HG02588 (cell line): ENCODE data around the gene OLA1.

Experiments used
- ATAC-seq: cut with Tn5 transposase; IDR thresholded peaks from one replicate; pipeline ENCODE4 v1.9.1; 2021; ENCODE audit warnings: mild to moderate bottlenecking, moderate library complexity; ENCODE audit not compliant: unreplicated experiment

The OLA1 gene

DNA sequence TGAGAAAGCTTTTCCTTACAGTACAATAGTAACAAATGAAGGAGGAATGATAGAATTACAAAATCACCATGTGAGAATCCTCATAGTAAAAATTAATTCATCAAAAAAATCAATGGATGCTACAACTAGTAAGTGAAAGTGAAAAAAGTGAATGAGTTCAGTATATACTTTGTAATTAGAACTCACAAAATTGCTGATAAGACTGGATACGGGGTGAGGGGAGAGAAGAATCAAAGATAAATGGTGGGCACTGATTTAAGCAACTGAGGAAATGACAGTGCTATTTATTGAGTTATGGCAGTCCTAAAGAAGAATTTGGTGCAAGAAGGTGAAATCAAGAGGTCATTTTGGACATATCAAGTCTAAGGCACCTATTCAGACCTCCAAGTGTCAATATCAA lies 20.6 kb downstream of the OLA1 start:
- no peak for ATAC-seq

DNA sequence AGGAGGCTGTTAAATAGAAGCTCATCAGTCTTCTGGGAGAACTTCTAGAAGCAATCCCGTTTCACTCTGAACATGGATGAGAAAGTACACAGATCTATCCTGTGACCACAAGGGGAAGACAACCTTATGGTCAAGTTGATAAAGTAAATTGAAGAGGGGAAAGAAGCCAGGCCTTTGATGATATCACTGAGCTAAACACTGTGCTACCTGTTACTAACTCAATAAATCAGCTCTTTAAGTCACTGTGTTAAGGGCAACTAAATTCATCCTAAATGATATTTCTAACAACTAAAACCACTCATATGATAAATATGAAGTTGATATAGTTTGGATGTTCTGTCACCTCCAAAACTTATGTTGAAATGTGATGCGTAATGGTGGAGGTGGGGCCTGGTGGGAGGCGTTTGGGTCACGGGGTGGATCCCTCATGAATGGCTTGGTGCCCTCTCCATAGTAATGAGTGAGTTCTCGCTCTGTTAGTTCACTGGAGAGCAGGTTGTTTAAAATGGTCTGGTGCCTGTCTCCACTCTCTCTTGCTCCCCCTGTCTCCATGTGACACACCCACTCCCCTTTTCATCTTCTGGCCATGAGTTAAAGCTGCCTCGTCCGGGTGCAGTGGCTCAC lies 23.6 kb downstream of the OLA1 start:
- ATAC-seq, result no peak

DNA sequence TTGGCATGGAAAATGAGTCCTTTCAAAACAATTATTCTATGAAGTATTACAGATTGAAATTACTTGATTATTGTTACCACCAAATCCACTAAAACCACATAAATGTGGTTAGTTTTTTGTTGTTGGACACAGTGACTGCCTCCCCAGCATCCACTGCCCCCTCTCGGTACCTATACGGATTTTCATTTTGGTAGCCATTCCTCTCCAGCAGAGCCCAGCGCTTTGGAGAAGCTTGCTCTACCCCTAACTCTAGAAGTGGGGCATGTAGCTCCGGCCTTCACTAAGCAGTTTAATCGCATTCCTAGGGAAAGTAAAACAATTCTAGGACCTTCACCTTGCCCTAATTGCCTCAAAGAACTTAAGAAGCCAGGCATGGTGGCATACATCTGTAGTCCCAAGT lies 24.2 kb downstream of the OLA1 start:
- ATAC-seq, result no peak

DNA sequence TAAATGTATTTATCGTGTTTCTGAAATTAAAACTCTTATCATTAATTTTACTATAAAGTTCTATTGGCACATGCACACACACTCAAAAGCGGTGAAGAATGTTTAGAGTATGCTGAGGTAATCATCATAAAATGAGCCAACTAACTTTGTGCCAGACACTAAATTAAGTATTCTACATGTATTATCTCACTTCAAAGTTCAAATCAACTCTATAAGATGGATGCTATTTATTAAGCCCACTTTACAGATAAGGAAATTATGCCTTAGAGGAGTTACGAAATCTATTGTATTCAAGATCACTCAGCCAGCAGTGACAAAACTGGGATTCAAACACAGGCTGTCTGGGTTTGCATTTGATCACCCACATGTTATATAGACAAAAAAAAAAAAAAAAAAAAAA lies 24.9 kb downstream of the OLA1 start:
- ATAC-seq, result no peak

DNA sequence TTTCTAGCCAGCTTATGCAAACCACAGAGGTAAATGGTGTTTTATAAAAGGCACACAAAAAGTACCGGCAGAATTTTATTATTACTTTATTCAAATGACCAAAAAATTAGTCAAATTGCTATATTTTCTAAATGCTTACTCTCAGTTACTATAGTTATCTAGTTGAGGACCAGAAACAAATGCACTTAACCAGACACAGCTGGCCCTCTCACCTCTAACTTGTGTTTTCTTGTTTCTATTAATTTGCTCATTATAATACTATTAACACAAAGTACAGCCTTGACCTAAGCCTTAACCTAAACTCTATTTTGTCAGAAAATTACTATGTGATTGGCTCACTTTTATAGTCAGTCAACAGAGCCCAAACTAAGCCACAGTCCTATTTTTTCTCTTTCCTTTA lies 26.2 kb downstream of the OLA1 start:
- ATAC-seq, result no peak

DNA sequence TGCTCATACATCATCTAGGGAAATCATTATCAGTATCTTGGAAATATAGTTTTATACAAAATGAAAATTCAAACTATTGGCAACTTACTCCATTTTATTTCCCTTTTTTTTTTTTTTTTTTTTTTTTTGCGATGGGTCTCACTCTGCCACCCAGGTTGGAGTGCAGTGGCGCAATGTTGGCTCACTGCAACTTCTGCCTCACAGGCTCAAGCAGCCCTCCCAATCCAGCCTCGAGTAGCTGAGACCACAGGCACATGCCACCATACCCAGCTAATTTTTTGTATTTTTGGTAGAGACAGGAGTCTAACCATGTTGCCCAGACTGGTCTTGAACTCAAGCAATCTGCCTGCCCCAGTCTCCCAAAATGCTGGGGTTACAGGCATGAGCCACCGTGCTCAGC lies 29.0 kb downstream of the OLA1 start:
- no peak for ATAC-seq

DNA sequence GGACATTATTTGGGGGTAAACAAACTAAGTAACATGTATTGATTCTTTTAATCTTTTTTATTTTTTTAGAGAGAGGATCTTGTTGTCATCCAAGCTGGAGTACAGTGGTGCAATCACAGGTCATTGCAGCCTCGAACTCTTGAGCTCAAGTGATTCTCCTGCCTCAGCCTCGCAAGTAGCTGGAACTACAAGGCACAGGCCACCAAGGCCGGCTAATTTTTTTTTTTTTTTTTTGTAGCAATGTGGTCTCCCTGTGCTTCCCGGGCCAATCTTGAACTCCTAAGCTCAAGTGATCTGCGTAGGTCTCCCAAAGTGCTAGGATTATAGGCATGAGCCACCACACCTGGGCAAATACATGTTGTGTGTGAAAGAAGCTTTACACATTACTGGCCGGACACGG lies 29.6 kb downstream of the OLA1 start:
- no peak for ATAC-seq

DNA sequence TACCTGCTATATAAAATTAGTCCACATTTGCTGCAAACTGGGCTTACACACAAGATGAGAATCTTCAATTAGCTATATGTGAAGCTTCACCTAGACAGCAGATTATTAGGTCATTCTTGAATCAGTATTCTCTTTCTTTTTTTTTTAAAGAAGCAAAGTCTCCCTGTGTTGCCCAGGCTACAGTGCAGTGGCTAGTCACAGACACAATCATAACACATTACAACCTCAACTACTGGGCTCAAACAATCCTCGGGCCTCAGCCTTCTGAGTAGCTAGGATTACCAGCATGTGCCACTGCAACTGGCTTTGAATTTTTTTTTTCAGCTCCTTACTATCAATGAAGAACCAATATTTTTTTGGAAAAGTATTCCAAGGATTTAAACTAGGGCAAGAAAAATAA lies 30.5 kb downstream of the OLA1 start:
- ATAC-seq, result no peak

DNA sequence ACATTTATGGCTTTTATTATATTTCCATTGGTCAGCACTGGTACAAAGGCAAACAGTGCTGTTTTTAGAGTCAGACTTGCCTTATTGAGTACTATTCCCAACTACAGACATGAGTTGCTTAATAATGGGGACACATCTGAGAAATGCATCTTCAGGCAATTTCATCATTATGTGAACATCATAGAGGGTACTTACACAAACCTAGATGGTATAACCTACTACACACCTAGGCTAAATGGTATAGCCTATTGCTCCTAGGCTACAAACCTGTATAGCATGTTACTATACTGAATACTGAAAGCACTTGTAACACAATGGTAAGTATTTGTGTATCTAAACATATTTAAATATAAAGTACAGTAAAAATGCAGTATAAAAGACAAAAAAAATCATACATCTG lies 36.4 kb downstream of the OLA1 start:
- ATAC-seq, result no peak

DNA sequence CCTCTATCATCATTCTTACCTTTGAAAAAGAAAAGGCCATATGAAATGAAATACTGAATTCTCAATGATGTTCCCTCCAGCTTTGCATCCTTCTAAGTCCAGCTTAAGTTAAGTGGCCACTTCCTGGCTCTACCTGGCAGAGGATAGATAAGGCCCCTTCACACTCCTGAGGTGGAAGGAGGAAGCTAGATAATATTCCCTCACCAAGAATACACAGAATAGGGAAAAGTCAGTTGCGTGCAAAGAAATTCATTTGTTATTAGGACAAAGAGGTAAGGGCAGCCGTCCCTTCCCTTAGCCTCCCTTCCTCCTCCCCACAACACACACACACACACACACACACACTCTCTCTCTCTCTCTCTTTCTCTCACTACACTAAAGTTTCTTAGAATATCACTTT lies 37.5 kb downstream of the OLA1 start:
- ATAC-seq, result no peak

DNA sequence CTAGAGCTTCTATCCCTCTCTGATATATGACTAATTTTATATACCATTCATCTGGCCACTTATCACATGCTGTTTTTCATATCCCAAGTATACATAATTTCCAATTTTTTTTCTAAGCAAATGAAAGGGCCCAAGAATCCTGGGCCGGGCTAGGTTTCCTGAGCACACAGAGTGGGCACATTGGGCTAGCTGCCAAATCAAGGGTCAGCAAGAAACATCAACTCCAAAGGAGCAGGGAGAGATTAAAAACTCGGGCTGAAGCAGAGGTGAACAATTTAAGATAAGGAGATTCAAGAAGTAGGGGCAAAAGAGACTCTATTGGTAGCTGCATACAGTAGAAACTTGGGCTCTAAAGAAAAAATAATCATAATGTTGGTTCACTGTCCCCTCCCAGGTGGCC lies 39.0 kb downstream of the OLA1 start:
- ATAC-seq, result no peak

DNA sequence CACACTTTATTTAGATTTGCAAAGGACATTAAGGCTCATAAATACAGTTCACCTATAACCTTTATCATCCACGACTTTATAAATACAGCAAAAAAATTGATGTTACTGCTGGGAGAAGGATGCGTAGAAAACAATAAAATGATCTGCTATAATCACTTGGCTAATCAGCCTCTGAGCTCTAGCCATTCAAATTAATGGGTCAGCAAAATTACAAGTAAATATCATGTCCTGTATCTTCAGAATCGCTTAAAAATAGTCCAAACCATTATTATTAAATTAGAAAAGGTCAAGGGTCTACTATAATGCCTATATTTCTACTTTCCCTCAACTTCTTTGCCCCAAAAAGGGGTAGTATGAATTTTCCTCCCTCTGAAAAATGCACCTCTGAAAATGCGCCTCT lies 40.3 kb downstream of the OLA1 start:
- ATAC-seq, result no peak

DNA sequence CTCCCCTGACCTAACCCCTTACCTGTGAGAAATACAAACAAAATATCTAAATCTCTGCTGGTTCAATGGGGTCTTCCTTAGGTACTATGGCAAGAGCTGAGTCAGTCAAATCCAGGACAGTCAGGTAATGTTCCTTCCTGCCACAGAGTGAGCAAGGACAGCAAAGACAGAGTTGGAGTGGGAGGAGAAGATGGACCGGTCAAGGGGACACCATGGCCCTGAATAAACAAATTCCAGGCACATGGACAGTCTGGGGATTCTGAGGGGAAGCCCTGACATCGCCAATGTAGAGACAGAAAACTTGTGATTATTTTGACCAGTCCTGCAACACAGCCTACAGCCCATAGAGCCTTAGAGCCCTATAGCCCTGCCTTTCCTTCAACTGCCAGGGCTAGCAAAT lies 42.8 kb downstream of the OLA1 start:
- no peak for ATAC-seq

DNA sequence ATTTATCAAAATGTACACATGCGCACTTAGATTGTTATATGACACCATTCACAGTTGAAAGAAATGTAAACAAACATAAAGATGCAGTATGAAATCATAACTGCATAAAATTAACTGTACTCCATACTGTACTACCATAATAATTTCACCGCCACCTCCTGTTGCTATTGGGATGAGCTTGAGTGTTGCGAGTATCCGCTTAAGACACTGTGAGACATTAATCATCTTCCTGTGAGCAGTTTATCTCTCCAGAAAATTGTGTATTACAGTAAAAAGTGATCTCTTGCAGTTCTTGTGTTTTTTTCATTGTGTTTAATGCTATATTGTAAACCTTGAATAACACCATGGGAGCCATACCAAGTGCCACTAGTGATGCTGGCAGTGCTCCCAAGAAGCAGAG lies 46.1 kb downstream of the OLA1 start:
- no peak for ATAC-seq

DNA sequence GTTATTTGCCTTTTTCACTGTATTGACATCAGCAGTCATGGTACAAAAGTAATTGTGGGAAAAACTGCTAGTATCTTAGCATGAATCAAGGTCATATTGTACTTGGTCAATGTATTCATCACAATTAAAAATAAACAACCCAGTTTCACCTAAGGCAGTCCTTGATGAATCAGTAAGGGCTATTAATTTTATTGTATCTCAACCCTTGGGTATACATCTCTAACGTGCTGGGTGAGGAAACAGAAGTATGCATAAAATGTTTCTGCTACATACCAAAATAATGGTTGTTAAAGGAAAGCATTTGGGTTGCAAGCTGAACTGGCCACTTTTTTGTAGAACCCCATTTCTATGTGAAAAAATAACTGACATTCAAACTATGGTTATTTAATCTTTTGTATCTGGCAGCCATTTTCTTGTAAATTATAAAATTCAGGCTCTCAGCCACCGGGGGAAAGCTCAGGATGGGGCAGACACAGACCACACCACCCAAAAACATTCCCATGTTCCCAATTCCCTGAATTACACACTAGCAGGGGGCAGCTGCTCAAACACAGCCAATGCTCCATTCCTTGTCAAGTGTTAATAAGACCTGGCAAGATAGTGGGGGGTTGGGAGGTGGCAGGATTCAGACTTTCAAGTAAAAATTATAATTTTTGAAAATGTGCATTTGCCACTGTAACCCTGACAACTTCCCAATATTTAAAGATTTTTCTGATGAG lies 49.3 kb downstream of the OLA1 start:
- ATAC-seq, result no peak

DNA sequence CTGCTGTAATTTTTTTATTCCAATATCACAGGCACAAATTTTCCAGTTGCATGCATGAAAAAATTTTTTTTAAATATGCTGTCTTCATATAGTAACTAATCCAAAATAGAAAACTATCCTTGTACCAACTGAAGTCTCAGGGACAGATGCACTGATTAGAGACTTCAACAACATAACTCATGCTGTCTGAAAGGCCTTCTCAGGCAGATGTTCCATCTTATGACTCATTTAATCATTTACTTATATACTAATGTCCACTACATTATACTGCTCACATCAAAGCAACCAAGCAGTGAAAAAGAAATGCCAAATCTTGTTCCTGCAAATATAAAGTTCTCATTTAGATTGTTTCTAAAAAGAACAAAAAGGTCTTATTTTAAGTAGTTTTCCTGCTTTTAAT lies 53.1 kb downstream of the OLA1 start:
- ATAC-seq, result no peak

DNA sequence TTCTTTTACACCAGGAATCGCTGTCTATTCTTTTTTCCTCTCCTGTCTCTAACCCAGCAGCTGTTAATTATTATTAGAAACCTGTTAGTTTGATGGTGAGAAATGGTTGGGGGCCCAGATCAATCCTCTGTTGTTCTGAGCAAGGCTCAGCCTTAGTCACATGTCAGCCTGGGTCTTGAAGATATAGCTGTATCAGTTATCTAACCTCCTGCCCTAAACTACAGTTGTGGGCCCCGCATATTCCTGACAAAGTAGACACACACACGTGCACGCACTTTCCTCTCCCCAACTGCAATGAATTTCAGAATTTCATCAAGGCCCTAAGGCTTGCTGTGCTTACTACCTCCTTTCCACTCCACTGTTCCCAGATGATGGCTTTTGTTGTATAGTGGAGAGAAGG lies 54.6 kb downstream of the OLA1 start:
- no peak for ATAC-seq

DNA sequence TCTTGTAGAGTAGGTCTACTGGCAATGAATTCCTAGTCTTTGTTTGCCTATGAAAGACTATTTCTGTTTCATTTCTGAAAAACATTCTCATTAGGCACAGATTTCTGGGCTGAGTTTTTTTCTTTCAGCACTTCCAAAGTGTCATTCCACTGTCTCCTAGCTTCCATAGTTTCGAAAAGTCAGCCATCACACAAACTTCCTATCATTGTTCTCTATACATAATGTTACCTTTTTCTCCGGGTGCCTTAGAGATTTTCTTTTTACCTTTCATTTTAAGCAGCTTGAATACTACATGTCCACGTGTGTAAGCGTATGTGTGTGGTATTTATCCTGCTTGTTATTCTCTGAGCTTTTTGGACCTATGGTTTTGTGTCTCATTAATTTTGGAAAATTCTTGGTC lies 55.7 kb downstream of the OLA1 start:
- no peak for ATAC-seq

DNA sequence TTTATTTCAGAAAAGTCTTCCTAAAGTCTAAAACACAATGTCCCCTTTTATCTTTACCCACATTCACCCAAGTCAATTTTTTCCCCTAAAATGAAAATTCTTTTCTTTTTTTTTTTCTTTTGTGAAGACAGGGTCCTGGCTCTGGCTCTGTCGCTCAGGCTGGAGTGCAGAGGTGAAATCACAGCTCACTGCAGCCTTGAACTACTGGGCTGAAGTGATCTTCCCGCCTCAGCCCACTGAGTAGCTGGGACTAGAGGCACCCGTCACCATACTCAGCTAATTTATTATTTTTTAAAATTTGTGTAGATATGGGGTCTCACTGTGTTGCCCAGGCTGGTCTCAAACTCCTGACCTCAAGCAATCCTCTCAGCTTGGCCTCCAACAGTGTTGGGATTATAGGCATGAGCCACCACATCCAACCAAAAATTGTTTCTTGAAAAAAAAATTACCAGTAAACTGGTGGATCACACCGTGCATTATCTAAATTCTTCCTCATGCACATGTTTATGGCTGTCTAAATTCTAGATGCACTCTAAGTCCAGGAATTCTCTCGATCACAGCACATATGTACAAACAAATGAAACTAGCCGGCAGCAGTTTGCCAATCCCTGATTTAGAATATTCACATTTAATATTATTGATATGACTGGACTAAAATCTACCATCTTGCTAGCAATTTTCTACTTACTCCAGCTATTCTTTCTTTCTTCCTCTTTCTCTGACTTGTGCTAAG lies 56.8 kb downstream of the OLA1 start:
- no peak for ATAC-seq

DNA sequence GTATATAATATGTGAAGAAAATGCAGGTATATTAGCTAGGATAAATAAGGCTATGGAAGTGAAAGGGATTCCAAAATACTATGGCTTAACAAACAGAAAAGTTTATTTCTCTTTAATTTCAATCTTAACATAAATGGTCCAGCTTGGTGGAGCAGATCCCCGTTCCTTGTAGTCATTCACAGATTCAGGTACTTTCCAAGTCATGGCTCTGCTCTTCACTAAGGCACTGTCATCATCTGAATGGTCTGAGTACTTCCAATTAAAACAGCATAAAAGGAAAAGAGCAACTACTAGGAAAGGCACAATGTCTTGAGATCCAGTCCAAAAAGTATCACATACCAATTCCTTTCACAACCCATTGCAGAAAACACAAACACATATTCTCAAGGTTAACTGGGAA lies 63.4 kb downstream of the OLA1 start:
- no peak for ATAC-seq

DNA sequence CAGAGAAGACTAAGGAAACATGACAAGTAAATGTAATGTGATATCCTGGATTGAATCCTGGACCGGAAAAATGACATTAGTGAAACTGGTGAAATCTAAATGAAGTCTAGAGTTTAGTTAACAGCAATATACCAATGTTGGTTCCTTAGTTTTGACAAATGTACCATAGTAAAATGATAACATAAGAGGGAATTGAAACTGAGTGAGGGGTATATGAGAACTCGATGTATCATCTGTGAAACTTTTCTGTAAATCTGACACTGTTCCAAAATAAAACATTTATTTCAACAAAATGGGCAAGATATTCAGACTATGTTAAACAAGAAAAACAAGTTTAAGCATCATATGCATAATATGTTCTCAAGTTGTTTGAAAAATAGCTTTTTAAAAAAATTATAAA lies 63.8 kb downstream of the OLA1 start:
- no peak for ATAC-seq

DNA sequence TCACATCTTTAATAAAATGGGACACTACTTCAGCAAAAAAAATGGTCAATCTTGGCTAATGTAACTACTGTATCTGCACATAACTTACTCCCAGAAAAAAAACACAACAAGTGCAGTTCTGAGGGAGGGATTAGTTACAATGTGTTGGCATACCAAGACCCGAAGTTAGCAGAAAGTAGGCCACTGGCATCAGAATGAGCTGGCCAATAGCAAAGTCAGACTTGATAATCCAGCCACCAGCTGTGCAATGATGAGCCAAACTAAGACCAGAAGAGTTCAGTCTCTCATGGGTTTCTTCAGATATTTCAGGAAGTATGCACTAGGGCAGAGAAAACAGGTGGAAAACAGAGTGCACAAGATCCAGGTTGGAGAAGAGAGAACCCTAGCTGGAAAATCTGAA lies 65.3 kb downstream of the OLA1 start:
- ATAC-seq, result no peak
